Activated CD4-positive, alpha-beta T cell treated with anti-CD3 and anti-CD28 coated beads for 4 hours (primary cell): ENCODE results near the gene MAN1C1.

ENCODE experiments used
- DNase-seq, 2 donors: peaks; one replicate each; pipeline ENCODE4 v3.0.0-alpha.2; 2020

MAN1C1 gene

GRCh38 chr1:25767437-25767770 is 150.8 kb downstream of the MAN1C1 start:
- no peak for DNase-seq

- DNase-seq = no peak
Measured at GRCh38 chr1:25768999-25769398, 152.4 kb downstream of the MAN1C1 start.

- DNase-seq = no peak
Measured at GRCh38 chr1:25769625-25770383, 153.2 kb downstream of the MAN1C1 start.

GRCh38 chr1:25770541-25771220 is 154.1 kb downstream of the MAN1C1 start:
- DNase-seq = peak in 1 of 2 donors; percentile 21

DNA sequence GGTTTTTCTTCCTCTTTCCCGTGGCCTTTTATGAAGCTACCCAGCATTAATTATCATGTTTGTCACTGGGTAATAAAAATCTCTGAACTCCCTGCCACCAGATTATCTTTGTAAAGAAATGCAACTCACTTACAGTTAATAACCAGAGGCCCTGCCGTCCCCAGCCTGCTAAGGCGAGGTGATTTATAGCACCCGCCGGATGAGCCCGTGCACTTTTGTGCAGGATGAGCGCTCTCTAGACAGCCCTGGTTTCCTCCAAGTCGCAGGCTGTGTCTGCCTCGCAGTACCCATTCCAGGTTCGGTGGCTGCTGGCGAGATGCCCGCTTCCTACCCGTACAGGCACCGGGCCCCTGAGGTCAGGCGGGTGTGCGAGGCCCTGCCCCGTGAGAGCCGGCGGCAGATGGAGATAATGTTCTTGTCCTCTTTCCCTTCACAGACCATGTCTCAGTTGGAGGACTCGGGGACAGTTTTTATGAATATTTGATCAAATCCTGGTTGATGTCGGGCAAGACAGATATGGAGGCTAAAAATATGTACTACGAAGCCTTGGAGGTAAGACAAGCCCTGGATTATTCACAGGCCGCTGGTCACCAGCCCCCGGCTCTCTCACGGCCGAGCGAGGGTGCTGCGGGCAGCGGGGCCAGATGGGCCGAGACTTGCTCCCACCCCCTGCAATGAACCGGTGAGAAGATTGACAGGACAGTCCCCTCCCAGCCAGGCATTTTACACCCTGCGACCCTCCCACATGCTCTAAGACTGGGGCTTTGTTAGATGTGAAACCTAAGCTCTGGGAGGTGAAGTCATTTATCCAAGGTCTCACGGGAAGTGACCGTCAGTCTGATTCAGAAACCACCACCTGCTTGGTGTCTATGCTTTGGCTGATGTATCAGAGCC is 154.9 kb downstream of the MAN1C1 start:
- peak; percentile 14 to 20 for DNase-seq

GRCh38 chr1:25772164-25772563 is 155.6 kb downstream of the MAN1C1 start:
- DNase-seq = no peak

GRCh38 chr1:25772692-25773245 is 156.2 kb downstream of the MAN1C1 start:
- no peak for DNase-seq

DNA sequence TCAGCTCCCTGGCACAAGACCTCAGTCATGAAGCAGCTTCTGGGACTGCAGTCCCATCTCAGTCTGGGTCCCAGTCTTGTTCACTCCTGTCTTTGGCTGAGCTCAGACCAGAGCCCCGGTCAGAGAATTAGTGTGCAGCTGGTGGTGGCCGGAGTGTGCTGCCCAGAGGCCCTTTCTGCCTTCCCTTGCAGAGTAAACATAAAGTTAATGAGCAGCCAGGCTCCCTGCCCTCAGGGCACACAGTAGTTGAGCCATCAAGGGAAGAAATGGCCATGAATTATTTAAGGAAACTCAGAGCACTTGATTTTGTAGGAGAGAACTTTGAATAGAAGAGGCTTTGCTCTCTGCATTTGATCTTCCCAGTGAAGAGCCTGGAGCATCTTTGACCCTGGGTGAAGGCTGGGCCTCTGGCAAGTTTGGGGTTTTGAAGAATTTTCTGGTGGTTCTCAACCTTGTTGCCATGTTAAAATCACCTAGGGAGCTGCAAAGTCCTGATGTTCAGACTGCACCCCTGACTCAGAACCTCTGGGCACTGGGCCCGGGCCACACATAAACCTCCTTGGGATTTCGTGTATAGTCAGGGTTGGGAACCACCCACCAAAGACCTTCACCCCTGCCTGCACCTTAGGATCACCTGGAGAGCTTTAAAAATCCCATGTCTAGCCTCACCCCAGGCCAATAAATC is 157.0 kb downstream of the MAN1C1 start:
- DNase-seq = no peak

GRCh38 chr1:25774206-25774803 is 157.7 kb downstream of the MAN1C1 start:
- DNase-seq = no peak

DNA sequence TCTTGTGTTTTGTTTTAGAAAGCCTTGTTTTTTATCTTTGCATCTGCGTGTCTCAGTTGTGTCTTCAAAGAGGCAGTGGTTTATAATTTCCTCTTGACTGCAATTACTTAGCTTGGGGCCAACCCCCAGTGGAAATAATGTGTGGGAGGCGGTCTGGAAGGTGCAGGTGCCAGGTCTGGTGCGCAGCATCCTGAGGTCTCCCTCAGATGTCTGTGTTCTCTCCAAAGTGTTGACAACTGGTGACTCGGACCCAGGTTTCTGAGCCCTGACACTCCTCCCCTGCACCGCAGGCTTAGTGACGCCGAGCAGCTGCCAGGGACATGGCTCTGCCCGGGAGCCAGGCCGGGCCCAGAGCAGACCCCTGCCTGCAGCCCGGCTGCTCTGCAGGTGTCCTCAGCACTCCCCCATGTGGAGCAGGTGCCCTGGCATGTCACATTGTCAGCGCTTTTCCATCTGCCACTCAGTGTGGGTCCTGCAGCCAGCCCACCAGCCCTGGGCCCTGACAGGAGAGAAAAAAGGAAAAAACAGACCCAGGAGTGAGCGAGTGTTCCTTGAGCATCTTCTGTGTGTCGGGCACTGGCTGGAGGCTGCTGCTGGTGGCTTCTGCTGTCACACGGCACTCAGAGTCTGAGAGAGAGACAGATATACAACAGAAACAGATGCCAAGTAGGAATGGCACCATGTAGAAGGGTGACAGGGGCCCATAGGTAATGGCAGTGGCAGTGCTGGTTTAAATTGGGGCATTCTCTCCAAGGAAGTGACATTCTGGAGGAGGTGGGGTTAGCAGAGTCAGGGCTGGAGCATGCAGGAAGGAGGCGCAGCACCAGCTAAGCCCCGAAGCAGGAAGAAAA is 158.6 kb downstream of the MAN1C1 start:
- peak; percentile 86 to 87 for DNase-seq

DNA sequence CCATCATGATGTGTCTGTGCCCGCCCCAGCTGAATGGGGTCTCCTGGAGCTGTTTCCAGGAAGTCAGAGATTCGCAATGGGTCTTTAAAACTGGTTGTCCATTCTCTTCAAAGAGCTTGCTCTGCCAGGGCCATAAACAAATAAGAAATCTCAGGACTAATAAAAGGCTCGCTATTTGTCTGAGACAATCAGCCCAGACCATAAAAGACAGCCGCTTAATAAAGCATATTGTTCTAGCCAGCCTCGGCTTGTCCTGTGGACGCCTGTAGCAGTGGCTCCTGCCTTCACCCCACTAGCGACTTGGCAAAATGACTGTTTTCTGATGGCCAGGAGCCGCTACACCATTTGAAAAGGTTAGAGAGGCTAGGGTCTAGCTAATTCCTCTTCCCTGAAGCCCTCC is 162.8 kb downstream of the MAN1C1 start:
- DNase-seq = no peak

- no peak for DNase-seq
Measured at GRCh38 chr1:25779894-25780293, 163.3 kb downstream of the MAN1C1 start.

DNA sequence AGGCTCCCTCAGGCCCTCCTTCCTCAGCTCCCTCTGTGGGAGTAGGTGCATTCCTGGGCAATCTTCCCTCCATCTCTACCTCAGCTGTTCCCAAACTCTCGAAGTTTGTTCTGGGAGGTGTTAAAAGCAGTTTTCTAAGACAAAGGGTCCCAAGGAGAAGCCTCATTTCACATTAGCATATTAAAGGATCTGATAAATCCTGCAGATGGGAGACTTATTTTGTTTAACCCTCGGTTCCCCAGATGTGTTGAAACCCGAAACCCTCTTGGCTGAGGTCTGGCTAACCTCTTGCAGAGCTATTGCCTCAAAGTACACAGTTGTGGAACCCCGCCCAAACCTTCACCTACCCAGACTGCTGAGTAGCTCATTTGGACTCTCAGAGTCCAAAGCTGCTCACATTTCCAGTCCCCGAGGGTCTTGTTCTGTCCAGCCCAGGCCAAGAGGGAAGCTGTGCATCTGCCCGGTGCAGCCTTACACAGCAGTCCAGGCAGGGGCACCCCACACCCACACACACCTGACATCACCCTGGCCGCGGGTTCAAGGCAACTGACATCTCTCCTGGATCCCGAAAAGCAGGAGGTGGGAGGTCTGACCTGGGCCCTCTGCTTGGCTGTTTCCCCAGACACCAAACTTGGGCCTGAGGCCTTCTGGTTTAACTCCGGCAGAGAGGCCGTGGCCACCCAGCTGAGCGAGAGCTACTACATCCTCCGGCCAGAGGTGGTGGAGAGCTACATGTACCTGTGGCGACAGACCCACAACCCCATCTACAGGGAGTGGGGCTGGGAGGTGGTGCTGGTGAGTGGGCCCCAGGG is 163.9 kb downstream of the MAN1C1 start:
- no peak for DNase-seq

DNA sequence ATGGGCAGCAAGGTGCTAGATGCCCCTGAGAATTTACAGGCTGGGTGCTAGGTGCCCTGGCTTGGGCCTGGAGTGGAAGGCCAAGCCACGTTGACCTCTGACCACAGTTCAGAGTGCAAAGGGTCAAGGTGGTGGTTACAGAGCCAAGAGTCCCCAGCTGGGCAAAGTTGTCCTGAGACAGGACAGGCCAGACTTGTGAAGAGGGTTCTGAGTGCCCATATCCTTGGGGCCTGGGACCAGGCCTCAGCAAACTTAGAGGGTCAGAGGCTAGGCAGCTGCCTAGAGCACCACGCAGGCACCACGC is 164.5 kb downstream of the MAN1C1 start:
- DNase-seq = no peak

GRCh38 chr1:25782608-25783201 is 166.1 kb downstream of the MAN1C1 start:
- DNase-seq = no peak

DNA sequence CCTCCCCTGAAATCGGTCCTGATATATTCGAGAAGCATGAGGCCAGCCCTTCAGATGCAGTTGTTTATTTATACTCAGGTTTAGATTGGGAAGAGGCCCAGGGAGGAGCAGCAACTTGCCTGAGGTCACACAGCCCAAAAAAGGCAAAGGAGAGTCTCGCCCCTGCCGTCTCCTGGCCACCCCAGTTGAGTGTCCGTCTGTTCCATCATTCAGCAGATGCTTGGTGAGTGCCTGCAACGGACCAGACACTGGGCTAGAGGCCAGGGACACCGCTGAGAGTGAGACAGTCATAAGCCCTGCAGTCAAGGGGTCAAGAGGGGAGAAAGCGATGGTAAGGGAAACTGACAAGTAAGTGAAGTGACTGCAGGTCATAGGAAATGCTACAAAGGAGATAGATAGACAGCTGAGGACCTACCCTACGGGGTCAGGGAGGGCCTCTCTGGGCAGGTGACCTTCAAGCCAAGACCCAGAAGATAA is 168.0 kb downstream of the MAN1C1 start:
- no peak for DNase-seq

DNA sequence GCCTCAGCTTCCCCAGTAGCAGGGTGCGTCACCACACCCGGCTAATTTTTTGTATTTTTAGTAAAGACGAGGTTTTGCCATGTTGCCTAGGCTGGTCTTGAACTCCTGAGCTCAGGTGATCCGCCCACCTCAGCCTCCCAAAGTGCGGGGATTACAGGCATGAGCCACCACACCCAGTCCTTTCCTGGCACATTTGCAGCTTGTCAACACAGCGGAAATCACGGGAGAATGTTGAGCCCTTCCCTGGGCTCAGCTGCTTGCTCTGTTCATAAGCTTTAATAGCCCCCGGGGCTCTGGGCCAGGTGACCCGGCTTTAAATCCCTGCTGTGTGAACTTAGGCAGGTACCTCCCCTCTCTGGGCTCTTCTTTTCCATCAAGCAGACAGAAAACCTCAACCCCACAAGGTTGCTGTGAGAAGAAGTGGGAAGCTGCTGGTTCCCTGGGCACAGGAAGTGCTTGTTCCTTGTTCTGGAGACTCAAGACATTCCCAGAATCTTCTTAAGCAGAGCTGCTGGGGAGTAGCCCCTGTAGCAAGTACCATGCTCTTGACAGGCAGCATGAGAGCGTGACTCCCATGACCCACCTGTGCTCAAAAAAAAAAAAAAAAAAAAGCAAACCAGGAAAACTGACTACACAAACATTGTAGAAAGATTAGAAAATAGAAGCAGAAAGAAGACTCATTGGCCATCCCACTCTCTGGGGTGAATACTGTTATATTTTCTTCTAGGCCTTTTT is 168.9 kb downstream of the MAN1C1 start:
- DNase-seq = no peak

GRCh38 chr1:25786887-25787759 is 170.5 kb downstream of the MAN1C1 start:
- DNase-seq = no peak
